Measurements from ENCODE around the gene RBMS3.

- TF ChIP-seq EP300 (IDR thresholded peaks at IDR 0.05) (no peak), POLR2A (IDR thresholded peaks at IDR 0.05) (no peak), CTCF (IDR thresholded peaks at IDR 0.05) (no peak)
Measured at GRCh38 chr3:29971895-29972294, 691.0 kb downstream of the RBMS3 start.
